Left colon (tissue), 2 donors: ENCODE results near the gene PCDH9. TPM values are rescaled to one million over a fixed set of nuclear protein-coding genes. Genes with fewer than 3 reads are reported as not detected.
A peak's percentile ranks its signal among the peaks of the same experiment; 100 is the strongest.
"Not testable (repeated sequence)": the region's sequence is repeated elsewhere in the genome, so short reads cannot be mapped to it uniquely, and the experiment has no call there.

Source experiments
- ATAC-seq: fragments of 200-7000 bp; cut with Tn5 transposase; one replicate; pipeline ENCODE4 v1.9.1; 2020; ENCODE audit warnings: mild to moderate bottlenecking, moderate library complexity
- DNase-seq, 2 donors: peaks; one replicate each; pipeline ENCODE4 v3.0.0-alpha.2; 2020
- intact Hi-C, 2 donors: fragments of 100-400 bp; cut with DNase I in 1 of 2; cut with micrococcal nuclease in 1 of 2; formaldehyde crosslinking; loops; one replicate each; pipeline versions ENCODE4 v1.11.2 to v1.14.0; 2022; cut with DNase I, micrococcal nuclease
- total RNA-seq, 2 donors: library from RNA; stranded (reverse); fragmentation: NEBNext Ultra II Directional; extraction: Animal tissue kit (Norgen Biotek cat#: 25700); gene quantifications; one replicate each; pipeline ENCODE4 v1.2.1, GENCODE V29; 2021
- donor health status: DM: no; HTN: no; CAD: no.
- donor health status: DM: yes; HTN: yes; CAD: no.

Gene PCDH9
- total RNA-seq, 2 donors from 2014 or later: 0.61 to 1.4 TPM

GRCh38 chr13:66343224-66343828 is 886.8 kb downstream of the PCDH9 start:
- intact Hi-C loops: no loop called here
- no peak for DNase-seq

GRCh38 chr13:66341635-66342377 is 888.3 kb downstream of the PCDH9 start:
- DNase-seq: no peak
- no peak for ATAC-seq
- intact Hi-C loops: no loop called here

More at GRCh38 chr13:66343224-66343828, 886.8 kb downstream of the PCDH9 start:
- ATAC-seq: no peak

- no peak for DNase-seq
- no peak for ATAC-seq
- intact Hi-C loops: no loop called here
Measured at GRCh38 chr13:66339214-66339613, 890.9 kb downstream of the PCDH9 start.

GRCh38 chr13:66338542-66338941 is 891.6 kb downstream of the PCDH9 start:
- intact Hi-C loops: no loop called here
- DNase-seq: no peak
- ATAC-seq: no peak

- ATAC-seq (no peak), DNase-seq (no peak)
- intact Hi-C loops: no loop called here
Measured at GRCh38 chr13:66335626-66336025, 894.5 kb downstream of the PCDH9 start.

GRCh38 chr13:66329988-66330451 is 900.1 kb downstream of the PCDH9 start:
- intact Hi-C loops: no loop called here
- DNase-seq (no peak), ATAC-seq (no peak)

GRCh38 chr13:66328476-66328875 is 901.7 kb downstream of the PCDH9 start:
- no peak for DNase-seq
- intact Hi-C loops: no loop called here
- ATAC-seq: no peak

- ATAC-seq (no peak), DNase-seq (no peak)
- intact Hi-C loops: no loop called here
Measured at GRCh38 chr13:66323745-66324347, 906.3 kb downstream of the PCDH9 start.

- intact Hi-C loops: no loop called here
- DNase-seq (no peak), ATAC-seq (no peak)
Measured at GRCh38 chr13:66322936-66323335, 907.2 kb downstream of the PCDH9 start.

GRCh38 chr13:66322193-66322740 is 907.9 kb downstream of the PCDH9 start:
- DNase-seq (no peak), ATAC-seq (no peak)
- intact Hi-C loops: no loop called here

- intact Hi-C loops: no loop called here
- ATAC-seq: no peak
- DNase-seq: no peak
Measured at GRCh38 chr13:66314911-66315310, 915.2 kb downstream of the PCDH9 start.

GRCh38 chr13:66313413-66313812 is 916.7 kb downstream of the PCDH9 start:
- ATAC-seq: no peak
- intact Hi-C loops: no loop called here
- no peak for DNase-seq

- DNase-seq: peak; percentile 26 to 42
- ATAC-seq: peak; percentile 99
- intact Hi-C loops: no loop called here
Measured at GRCh38 chr13:66312312-66313087, 917.6 kb downstream of the PCDH9 start.

- ATAC-seq (no peak), DNase-seq (no peak)
- intact Hi-C loops: no loop called here
Measured at GRCh38 chr13:66305961-66306617, 924.0 kb downstream of the PCDH9 start.

- peak; percentile 55 for ATAC-seq
- intact Hi-C loops: no loop called here
- no peak for DNase-seq
Measured at GRCh38 chr13:66301482-66301881, 928.7 kb downstream of the PCDH9 start.

- DNase-seq: no peak
- ATAC-seq: no peak
- intact Hi-C loops: no loop called here
Measured at GRCh38 chr13:66301006-66301405, 929.1 kb downstream of the PCDH9 start.

- no peak for ATAC-seq
- DNase-seq: no peak
- intact Hi-C loops: no loop called here
Measured at GRCh38 chr13:66296875-66297274, 933.3 kb downstream of the PCDH9 start.

- no peak for ATAC-seq
- DNase-seq: no peak
- intact Hi-C loops: no loop called here
Measured at GRCh38 chr13:66296328-66296727, 933.8 kb downstream of the PCDH9 start.

- intact Hi-C loops, ATAC-seq, DNase-seq: not testable (repeated sequence)
Measured at GRCh38 chr13:66286806-66287205, 943.3 kb downstream of the PCDH9 start.
